Upper lobe of left lung (tissue), 4 donors: ENCODE measurements around the gene SAE1.

Source experiments
- POLR2AphosphoS5 ChIP-seq, 2 donors: sonication (generic); formaldehyde crosslinking; IDR thresholded peaks; one replicate each; pipeline ENCODE4 v1.5.1; 2017; ENCODE audit warnings: antibody characterized with exemption in 2 of 2
- TF ChIP-seq, protein P1 (sequence below), 6 experiments: fragments of 450-650 bp in 4 of 6; fragments of 200-600 bp in 2 of 6; sonication (generic) in 2 of 6; IDR thresholded peaks; one replicate each; pipeline ENCODE4 v1.5.1; 2016 to 2019; ENCODE audit warnings: antibody characterized with exemption in 6 of 6

DNA sequence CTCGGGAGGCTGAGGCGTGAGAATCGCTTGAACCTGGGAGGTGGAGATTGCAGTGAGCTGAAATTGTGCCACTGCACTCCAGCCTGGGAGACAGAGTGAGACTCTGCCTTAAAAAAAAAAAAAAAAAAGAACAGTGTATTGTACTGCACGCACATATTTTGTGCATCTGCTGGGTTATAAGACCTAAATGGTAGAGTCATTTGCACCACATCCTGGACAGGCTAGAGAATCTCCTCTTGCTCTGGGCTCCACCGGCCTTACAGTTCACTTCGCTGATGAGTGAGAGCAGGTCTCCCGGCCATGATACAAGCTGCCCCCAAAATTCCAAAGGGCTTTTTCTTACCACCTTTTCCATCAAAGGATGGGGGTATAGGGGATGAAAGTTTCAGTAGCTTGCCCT lies 7.2 kb upstream of the SAE1 start:
- TF ChIP-seq, protein P1, sequence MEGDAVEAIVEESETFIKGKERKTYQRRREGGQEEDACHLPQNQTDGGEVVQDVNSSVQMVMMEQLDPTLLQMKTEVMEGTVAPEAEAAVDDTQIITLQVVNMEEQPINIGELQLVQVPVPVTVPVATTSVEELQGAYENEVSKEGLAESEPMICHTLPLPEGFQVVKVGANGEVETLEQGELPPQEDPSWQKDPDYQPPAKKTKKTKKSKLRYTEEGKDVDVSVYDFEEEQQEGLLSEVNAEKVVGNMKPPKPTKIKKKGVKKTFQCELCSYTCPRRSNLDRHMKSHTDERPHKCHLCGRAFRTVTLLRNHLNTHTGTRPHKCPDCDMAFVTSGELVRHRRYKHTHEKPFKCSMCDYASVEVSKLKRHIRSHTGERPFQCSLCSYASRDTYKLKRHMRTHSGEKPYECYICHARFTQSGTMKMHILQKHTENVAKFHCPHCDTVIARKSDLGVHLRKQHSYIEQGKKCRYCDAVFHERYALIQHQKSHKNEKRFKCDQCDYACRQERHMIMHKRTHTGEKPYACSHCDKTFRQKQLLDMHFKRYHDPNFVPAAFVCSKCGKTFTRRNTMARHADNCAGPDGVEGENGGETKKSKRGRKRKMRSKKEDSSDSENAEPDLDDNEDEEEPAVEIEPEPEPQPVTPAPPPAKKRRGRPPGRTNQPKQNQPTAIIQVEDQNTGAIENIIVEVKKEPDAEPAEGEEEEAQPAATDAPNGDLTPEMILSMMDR (IDR thresholded peaks at IDR 0.05) = no peak
- no peak for TF ChIP-seq POLR2AphosphoS5 (IDR thresholded peaks at IDR 0.05)
